ENCODE data around the gene AMFR. TPM values are rescaled to one million over a fixed set of nuclear protein-coding genes. Genes with fewer than 3 reads are reported as not detected.
"Not testable (repeated sequence)": the region's sequence is repeated elsewhere in the genome, so short reads cannot be mapped to it uniquely, and the experiment has no call there.

AMFR gene
- total RNA-seq, 1 experiment from 2014 or later = 75.9 TPM

DNA sequence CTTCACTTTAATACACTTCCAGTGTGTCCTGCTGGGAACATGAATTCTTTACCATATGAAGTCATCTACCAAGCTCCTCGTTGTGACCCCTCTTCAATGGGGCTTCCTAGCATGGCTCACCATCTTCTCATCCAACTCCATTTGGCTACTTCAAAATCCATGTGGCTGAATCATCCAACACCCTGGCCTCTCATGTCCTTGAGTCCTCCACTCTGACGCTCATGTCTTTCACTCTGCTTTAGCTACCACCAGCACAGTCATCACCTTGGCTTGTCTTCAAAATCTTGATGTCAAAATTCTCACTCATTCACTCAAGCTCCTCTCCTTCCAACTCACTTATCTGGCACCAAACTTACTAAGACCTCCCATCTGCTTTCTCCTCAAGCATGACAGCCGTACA lies 35.8 kb downstream of the AMFR start:
- DNase-seq (ENCODE audit: low spot score) = no peak

DNA sequence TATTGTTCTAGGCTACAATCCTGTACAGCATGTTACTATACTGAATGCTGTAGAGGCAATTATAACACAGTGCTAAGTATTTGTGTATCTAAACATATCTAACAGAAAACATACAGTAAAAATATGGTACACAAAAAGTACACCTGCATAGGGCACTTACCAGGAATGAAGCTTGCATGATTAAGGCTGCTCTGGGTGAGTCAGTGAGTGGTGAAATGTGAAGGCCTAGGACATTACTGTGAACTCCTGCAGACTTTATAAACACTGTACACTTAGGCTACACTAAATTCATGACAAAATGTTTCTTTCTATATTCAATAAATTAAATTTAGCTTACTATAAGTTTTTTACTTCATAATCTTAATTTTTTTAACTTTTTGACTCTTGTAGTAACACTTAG lies 37.1 kb downstream of the AMFR start:
- no peak for DNase-seq (ENCODE audit: low spot score)

DNA sequence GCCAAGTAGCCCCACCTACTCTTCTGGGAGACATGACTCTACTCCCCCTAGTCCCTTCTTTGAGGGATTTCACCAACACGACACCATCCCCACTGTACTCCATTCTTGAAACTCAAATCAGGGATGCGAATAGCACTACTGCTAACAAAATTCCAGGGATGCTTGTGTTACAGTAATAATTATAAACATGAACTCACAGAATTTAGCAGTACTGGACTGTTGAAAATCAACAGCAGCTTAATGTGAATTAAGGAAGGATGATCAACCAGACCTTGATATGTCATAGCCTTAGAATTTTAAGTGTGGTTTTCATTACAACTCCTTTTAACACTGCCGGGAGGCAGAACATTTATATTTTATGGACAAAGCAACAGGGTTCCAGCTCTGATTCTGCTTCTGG lies 37.9 kb downstream of the AMFR start:
- DNase-seq (ENCODE audit: low spot score) = no peak

DNA sequence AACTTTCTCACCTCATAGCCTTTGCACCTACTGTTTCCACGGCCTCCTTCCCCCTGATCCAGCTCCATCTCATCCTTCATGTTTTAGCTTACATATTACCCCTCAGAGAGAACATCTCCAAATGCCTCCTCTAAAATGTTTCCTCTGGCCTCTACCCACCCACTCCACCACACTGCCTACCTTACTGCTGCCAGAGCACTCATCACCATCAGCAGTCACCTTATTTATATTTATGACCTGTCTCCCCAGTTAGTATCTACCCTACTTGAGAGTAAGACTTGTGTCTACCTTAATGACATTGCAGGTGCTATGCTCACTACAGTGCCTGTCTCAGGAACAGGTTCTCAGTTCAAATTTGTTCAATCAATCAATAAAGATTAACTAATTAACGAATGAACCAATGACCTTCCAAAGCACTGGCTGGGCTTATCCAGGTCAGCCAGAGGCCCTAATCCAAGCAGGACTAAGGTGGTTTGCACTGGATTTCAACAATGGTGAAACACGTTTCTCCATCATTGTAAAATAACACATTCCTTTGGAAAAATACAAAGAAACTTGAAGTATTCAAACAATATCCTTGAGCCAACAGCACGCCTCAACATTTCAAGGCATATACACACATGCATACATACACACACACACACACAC lies 41.1 kb downstream of the AMFR start:
- no peak for DNase-seq (ENCODE audit: low spot score)

DNA sequence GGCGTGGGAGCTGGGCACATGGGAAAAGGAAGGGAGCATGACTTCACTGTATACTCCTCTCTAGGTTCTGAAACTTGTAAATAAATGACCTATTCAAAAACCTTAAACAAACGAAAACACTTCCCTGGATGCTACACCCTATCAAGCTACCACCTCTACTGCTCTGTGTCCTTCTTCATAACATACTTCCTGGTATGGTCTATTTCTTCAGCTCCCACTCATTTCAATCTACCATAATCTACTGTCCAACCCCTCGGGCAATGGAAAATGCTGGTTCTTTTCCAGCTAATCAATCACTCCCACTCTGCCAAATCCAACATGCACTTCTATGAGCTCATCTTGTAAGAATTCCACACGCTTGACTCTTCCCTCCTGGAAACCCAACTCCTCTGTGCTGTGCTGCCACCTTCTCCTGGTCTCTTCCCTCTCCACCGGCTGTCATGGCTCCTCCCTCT lies 42.4 kb downstream of the AMFR start:
- DNase-seq (ENCODE audit: low spot score) = peak; percentile 58

DNA sequence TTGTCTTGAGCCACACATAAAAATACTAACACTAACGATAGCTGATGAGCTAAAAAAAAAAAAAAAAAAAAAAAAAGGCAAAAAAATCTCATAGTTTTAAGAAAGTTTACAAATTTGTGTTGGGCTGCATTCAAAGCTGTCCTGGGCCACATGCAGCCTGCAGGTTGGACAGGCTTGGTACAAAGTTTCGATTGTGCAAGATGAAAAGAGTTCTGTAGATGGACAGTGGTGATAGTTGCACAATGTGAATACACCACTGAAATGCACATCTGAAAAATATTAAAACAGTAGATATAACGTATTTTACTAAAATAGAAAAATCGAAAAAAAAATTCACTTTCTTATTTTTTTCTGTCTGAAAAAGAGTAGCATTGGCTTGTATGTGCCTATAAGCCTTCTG lies 42.9 kb downstream of the AMFR start:
- DNase-seq (ENCODE audit: low spot score) = no peak

DNA sequence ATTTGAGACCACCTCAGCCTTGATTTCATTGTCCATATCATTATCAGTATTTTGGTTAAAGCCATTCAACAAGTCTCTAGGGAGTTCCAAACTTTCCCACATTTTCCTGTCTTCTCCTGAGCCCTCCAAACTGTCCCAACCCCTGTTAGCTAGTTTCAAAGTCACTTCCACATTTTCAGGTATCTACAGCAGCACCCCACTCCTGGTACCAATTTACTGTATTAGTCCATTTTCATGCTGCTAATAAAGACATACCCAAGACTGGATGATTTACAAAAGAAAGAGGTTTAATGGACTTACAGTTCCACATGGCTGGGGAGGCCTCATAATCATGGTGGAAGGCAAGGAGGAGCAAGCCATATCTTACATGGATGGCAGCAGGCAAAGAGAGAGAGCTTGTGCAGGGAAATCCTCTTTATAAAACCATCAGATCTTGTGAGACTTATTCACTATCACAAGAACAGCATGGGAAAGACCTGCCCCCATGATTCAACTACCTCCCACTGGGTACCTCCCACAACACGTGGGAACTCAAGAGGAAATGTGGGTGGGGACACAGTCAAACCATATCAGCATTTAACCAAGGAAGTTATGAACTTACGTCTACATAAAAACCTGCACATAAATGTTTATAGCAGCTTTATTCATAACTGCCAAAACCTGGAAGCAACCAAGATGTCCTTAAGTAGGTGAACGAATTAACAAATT lies 44.4 kb downstream of the AMFR start:
- not testable (repeated sequence) for DNase-seq (ENCODE audit: low spot score)

DNA sequence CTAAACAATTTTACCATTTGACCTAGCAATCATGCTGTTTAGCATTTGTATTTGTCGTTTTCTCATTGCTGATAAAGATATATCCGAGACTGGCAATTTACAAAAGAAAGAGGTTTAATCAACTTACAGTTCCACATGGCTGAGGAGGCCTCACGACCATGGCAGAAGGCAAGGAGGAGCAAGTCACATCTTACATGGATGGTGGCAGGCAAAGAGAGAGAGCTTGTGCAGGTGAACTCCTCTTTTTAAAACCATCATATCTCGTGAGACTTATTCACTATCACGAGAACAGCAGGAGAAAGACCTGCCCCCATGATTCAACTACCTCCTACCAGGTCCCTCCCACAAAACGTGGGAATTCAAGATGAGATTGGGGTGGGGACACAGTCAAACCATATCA lies 46.3 kb downstream of the AMFR start:
- not testable (repeated sequence) for DNase-seq (ENCODE audit: low spot score)

DNA sequence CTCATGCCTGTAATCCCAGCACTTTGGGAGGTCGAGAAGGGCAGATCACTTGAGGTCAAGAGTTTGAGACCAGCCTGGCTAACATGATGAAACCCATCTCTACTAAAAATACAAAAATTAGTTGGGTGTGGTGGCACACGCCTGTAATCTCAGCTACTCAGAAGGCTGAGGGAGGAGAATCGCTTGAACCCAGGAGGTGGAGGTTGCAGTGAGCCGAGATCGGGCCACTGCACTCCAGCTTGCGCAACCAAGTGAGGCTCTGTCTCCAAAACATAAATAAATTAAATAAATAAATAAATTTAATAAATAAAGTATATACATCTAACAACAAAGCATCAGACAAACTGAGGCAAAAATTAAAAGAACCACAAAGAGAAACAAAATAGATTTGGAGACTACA lies 49.6 kb downstream of the AMFR start:
- DNase-seq (ENCODE audit: low spot score) = not testable (repeated sequence)

DNA sequence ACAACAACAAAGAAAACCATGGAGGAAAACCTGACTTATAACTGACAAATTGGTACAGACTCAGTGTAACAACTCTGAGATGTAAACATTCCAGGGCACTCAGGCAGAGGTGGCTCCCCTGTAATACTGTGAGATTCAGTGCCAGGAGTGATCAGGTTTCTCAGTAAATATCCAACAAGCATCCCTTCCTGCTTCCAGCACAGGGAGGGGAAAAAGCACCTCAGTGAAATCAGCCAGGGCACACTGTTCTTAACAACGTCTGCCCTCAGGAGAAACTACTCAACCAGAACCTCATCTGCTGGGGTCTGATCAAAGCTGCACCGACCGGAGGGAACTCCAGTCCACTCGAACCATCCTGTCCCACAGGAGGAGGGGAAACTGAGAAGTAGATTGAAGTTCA lies 52.3 kb downstream of the AMFR start:
- DNase-seq (ENCODE audit: low spot score) = no peak

DNA sequence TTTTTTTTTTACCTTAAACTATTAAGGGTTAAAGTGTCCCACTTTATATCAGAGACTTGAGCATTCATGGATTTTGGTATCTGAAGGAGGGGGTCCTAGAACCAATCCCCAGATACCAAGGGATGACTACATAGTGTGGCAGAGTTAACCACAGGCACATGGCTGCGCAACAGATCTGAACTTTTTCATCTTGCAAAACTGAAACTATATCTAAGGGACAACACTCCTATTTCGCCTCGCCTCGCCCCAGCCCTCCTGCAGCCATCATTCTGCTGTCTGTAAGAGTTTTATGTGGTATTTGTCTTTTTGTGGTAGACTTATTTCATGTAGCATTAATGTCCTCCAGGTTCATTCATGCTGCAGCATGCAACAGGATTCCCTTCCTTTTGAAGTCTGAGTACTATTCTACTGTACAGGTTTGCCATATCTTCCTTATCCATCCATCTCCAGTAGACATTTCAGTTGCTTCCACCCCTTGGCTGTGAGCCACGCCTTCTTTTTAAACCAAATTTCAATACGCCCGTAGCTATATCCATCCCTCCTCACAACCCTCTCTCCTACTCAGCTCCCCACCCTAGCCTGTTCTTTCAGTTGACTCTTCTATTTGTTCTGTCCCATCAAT lies 53.2 kb downstream of the AMFR start:
- DNase-seq (ENCODE audit: low spot score) = no peak

DNA sequence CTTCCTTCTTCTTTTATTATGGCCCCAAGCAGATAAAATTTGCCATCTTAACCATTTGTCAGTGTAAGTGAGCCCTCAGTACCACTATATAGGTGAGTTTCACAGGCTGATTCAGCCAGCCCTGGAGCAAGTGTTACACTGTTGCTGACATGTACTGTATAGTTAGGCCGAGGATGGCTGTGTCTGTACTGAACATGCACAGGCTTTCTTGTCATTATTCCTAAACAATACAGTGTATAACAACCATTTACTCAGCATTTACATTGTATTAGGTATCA lies 53.7 kb downstream of the AMFR start:
- DNase-seq (ENCODE audit: low spot score) = no peak

DNA sequence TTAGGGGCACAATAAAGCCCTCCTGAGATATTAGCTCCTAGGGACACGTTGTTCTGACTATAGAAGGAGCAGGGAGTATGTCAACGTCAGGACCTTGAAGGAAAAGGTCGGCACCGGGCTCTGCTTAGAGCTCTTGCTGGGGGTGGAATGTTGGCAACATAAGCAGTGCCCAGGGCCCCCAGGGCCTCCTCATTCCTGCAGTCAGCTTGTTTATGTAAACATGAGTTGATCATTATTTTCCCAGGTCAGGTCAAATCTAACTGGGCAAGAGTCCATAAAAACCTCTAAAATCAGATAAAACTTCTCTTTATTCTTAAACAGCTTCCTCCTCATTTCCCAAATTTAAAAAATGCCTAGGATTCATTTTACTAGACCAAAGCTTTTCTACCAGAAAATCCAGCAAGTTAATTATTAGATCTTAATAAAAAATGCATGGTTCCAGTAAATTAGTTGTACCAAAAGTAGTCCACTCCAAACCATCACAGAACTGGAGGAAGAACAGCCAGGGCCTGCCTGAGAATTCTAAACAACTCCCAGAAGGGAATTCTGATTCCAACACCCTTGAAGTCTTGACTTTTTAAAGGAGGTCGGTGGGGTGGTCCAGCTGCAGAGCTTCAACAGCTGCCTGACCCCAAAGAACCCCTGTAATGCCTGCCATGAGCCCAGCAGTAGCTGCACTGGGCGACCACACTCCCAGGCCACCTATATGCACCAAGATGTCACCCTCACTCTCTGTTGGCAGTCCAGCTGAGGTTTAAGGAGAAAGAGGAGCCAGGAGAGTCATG lies 54.3 kb downstream of the AMFR start:
- DNase-seq (ENCODE audit: low spot score) = no peak

DNA sequence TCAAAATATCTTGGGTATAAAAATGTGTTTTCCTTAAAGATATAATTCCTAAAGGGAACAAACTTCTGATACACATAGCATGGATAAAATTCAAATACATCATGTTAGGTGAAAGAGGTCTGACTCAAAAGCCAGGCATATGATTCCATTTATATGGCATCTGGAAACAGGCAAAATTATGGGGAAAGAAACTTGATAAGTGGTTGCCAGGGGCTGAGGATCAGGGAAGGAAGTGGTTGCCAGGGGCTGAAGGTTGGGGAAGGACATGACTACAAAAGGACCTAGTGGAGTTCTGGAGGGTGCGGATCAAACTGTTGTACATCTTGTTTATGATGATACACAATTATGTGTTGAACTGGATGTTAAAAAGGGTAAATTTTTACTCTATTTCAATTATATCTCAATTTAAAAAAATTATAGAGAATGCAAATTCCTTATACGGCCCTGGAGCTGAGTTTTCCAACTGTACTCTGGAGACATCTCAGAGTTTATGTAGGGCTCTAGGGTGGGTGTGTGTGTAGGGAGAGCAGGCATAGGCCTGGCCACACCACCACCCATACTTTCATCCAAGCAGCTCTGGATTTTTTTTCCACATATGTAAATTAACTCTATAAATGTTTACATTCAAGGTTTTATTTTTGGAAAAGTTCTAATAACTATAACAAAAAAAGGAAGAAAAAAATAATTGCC lies 55.0 kb downstream of the AMFR start:
- no peak for DNase-seq (ENCODE audit: low spot score)

DNA sequence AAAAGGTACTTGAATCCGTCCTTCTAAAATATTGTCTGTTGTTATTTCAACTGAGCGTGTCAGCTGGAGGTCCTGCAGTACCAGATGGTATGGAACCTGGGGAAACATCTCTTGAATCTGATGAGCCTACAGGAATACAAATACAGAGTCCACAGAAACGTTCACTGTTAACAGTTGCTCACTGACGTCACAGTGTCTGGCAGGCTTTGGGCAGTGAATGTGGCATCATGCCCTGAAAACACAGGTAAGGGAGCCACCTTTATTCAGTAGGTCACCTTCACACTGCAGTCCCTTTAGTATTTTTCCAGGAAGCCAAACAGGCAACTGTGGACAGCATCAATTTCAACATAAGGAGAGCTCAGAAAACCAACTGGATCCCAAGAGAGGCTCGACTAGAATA lies 56.1 kb downstream of the AMFR start:
- DNase-seq (ENCODE audit: low spot score) = no peak

DNA sequence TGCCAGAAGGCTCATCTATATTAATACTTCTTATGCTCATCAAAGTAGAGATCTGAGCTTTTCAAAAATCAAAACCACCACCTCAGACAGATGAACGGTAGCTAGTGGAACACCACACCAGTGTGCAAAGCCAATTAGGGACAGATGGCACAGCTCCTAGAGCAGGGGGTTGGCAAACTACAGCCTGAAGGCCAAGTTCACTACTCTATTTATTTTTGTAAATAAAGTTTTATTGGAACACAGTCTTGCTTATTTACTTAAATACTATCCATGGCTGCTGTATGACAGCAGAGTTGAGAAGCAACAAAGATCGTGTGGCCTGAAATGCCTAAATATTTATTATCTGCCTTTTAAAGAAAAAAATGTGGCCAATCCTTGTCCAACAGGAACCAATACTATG lies 56.8 kb downstream of the AMFR start:
- no peak for DNase-seq (ENCODE audit: low spot score)

DNA sequence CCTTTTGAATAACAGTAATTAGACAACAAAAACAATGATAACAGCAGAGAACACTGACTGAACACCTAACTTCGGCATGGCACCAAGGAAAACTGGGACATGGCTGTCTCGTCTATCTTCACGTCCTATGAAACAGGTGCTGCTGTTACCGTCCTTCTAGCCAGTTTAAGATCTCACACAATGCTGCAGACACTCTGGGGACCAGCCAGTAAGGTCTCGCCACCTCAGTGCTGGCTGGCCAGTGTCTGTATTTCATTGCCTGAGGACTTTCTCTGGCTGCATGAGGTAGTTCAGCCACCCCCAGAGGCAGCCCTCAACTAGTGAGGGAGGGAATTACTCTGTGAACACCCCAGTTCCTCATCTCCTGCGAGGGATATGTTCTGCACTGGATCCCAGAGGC lies 57.6 kb downstream of the AMFR start:
- DNase-seq (ENCODE audit: low spot score) = no peak

DNA sequence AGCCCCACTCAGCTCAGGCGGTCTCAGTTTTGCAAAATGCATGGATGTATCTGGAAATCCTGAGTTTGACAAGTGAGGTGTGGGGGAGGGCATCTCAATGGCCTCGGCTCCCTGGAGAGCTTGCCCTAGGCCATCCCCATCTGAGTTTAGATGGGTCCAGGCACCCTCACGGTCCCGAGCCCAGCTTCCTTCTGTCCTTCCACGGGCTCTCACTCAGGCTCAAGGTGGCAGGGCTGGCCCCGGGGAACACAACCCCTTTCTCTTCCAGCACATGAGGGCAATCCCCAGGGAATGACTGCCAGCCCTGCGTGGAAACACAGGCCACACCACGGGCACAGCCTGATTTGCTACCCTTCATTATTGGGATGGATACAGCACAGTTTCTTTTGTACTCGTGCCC lies 58.4 kb downstream of the AMFR start:
- DNase-seq (ENCODE audit: low spot score) = no peak

DNA sequence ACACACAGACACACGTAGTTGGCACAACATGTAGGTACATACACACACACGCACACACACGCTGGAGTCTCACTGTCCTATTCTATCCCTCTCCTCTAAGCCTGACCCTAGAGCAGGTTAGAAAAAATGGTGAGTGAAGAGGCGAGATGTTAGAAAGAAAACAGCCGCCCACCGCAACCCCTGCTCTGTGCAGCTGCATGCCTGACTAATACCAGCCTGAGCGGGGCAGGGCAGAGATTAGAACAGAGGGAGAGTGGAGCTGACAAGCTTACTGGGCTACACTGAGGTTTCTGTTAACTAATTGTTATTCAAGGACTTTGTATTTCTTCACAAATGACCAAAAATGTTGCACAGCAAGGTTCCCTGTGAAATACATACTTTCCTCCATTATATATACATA lies 59.8 kb downstream of the AMFR start:
- no peak for DNase-seq (ENCODE audit: low spot score)

DNA sequence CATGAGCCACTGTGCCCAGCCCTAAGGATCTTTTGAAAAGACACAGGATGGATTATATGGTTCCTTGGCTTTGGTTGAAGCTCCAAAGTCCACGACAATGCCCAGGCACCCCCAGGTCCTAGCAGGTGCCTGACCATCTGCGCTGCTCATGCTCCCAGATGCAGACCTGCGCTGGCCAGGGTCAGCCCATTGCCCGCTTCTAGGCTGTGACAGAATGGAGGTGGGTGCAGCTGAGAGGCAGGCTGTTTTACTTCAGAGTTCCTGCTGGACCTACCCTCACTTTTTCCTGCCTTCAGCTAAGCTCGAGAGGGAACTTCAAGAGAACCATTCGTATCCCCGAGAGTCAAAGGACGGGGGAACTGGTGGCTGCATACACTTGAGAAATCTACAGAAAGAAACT lies 60.5 kb downstream of the AMFR start:
- DNase-seq (ENCODE audit: low spot score) = no peak

DNA sequence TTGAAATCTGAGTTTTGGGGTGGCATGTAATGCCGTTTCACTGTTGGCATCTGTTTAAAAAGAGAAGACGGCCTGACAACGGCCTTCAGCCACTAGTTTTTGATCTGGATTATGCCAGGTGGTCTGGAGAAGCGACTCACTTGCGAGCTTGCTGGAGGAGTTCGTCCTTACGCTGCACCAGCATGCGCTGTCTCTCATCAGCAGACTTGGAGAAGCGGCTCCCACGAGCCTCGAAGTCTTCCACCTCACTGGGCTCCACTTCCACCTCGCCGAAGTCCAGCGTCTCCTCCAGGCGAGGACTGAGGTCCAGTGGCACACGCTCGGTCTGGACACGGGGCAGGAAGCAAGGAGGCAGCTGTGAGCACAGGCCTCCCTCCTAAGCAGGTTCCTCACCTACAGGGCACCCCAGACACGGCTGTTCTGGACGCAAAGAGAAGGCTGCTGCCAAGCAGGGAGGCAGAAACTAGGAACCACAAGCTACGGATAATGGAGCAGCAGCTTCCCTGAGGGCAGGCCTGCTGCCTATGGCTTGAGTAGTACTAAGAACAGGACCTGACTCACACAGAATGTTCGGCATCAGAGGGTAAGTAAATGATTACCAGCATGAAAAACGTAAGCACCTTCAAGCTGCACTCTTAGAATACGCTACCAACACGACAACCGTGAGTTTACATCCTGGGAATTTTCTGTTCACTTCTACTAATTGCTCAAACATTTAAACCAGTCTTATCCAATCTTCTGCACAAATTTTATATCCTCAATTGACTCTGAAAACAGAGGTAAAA lies 61.4 kb downstream of the AMFR start:
- no peak for DNase-seq (ENCODE audit: low spot score)
